NT2/D1 (cell line): ENCODE data around the gene PLXNB2.

Source experiments
- SUZ12 ChIP-seq: IDR thresholded peaks from 2 replicates; pipeline ENCODE4 v1.6.1; 2011; ENCODE audit not compliant: insufficient read length, insufficient read depth; ENCODE audit errors: extremely low read depth
- ZNF274 ChIP-seq: IDR thresholded peaks from 2 replicates; pipeline ENCODE4 v1.6.1; 2011; ENCODE audit warnings: mild to moderate bottlenecking, low read depth, low read length

GRCh38 chr22:50249341-50250248 lies 57.9 kb downstream of the PLXNB2 start:
- TF ChIP-seq ZNF274 (no peak), SUZ12 (no peak)
